Activated CD8-positive, alpha-beta memory T cell treated with anti-CD3 and anti-CD28 coated beads, Interleukin-2, amount 50 U/mL, for 1 hour (primary cell): ENCODE measurements around the gene CIT.

Experiments
- DNase-seq: peaks from one replicate; pipeline ENCODE4 v3.0.0-alpha.2; 2020; ENCODE audit errors: extremely low read depth

The CIT gene

GRCh38 chr12:119859241-119859640, 17.9 kb downstream of the CIT start:
- DNase-seq, result no peak

GRCh38 chr12:119857041-119857591, 20.0 kb downstream of the CIT start:
- no peak for DNase-seq

DNA sequence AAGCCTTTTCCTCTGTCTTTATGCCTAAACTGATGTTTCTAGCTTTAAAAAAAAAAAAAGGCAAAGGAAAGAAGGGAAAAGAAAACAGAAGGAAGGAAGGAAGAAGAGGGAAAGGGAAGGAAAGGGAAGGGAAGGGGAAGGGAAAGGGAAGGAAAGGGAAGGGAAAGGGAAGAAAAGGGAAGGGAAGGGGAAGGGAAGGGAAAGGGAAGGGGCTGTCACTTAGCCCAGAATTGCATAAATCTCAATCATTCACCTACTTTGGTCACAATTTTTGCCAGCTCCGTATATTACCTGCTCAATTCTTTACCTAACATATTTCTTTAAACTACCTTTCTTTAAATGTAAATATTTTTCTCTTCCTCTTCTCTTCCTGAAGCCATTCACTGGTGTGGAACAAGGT, 26.8 kb downstream of the CIT start:
- no peak for DNase-seq

DNA sequence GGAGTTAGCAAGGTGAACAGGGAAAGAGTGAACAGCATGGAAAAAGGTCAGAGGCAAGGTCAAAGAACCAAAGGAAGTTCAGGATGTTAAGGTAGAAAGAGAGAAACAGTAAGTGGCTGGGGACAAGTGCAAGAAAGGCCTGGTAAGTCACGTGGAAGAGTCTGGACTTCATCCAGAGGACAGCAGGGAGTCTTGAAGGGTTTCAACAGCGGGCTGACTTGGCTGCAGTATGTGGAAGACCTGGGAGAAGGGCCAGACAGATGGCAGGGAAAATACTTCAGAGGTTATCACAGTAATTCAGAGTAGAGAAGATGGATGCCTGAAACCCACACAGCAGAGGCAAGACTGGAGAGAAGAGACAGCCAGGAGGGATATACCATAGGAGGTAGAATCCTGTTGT, 34.0 kb downstream of the CIT start:
- DNase-seq, result no peak

- DNase-seq, result no peak
These were observed 34.7 kb downstream of the CIT start for GRCh38 chr12:119842380-119842779.

GRCh38 chr12:119841433-119842210, 35.5 kb downstream of the CIT start:
- DNase-seq, result no peak

DNA sequence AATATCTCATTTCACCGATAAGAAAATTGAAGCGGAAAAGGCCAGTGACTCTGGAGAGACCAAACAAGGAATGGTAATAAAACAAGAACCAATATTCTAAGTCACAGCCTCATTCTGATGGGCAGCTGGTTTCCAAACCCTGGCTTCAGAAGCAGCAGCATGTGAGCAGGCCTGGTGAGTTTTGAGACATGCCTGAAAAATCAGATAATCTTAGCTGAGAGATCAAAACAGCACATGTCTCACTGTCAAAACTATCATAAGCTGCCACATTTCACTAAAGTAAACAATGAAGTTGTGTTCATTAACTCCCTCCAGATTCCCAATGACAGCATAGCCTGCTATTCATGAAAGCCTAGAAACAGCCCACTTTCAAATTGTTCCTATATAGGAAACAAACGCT, 36.5 kb downstream of the CIT start:
- DNase-seq, result no peak

DNA sequence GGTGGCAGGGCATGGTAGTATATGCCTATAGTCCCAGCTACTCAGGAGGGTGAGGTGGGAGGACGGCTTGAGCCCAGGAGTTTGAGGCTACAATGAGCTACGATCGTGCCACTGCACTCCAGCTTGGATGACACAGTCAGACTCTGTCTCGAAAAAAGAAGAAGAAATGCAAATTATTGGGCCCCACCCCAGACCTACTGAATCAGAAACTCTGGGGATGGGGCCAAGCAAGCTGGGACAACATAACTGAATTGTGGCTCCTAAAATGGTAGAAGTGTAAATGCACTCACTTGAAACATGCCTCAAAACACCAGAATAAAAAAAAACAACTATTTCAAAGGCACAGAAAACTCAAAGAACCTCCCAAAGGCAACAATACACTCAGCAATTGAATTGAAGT, 37.0 kb downstream of the CIT start:
- DNase-seq, result no peak

DNA sequence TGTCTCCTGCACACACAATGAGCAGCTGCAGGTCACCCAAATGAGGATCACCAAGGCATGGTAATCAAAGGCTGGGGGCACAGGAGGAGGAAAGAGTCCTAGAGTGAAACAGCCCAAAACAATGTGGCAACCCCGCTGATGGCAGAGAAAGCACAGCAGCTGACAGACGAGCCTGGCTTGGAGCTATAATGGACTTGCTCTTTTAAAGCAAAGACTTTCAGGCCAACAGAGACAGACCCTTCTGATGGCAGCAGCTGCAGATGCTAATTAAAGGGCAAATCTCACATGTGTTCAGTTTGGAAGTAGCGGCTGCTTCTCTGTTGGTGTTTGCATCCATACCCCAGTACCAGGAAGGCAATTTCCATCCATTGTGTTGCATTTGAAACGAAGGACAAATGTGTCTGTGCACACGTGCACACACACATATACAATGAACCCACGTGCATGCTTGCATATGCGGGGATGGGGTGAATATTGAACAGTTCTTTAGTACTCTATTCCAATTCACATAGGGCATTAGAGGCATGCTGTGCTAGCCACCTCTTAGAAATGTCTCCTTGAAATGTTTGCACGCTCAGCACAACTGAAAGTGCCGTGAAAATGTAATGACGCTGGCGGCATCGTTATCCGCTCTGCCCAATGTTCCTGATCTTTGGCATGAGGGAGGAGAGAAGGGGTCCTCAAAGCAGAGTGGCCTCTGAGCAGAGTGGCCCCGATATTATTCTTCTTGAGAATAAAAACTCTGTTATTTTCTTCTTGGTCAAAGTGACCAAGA, 38.1 kb downstream of the CIT start:
- no peak for DNase-seq

DNA sequence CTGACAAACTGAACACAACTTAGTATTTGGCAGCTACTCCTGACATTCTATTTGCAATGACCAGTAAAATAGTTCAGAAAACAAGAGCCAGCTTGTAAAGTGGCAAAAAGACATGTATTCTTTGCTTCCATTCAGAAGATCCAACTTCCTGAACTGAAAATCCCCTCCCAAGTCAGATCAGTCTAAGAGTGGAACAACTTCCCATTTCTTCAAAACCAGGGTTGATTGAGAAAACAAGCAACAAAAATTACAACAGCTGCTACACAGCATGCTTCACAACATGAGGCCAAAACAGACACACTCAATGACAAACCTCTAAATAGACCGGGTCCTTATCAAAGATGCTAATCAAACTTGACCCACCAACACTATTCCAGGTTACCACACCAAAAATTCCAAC, 40.3 kb downstream of the CIT start:
- no peak for DNase-seq

DNA sequence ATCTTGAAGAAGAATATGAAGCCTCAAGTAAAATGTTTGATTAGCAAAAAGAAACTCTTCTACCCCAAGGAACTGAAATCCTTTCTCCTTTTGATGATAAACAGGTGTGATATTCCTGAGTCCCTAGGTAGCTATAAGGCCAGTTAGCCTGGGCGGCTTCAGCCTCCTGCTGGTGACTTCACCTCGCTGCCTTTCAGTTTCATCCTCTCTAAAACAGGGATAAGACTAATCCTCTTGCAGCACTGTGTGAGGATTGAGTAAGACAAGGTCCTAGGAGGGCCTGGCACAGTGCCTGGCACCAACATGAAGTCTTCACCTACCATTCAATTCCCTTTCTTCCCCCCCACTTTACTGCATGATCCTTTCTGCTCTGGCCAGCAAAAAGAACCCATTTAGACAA, 42.1 kb downstream of the CIT start:
- no peak for DNase-seq

GRCh38 chr12:119829439-119829838, 47.7 kb downstream of the CIT start:
- DNase-seq, result no peak

DNA sequence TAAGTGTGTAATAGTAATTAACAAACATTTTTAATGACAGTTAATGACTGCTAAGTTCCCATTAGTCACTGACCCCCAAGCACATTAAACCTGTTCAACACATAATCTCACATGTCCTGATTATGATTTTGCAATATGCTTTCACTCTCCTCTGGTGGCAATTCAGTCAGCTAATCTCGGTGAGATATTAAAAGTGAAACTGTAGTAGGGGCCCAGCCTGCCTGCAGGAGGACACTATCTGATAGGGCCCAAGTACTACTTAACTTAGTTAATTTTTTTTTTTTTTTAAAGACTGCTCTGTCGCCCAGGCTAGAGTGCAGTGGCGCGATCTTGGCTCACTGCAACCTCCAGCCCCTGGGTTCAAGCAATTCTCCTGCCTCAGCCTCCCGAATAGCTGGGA, 48.8 kb downstream of the CIT start:
- no peak for DNase-seq

DNA sequence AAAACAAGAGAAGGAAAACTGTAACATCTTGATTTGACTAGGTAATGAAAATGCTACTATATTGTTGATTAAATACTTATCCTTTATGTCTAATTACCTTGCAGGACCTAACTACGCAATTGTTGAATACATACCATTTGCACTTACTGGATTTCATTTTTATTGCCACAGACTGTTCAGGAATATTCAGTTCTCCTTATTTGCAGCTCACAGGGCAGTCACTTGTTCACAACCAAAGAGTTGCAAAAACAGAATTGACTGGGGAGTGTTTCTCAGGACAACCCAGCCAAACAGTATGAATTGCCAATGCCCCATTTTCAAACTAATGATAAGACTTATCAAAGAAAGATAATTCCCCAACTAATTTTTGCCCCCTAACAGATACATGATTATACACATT, 49.4 kb downstream of the CIT start:
- DNase-seq, result no peak

GRCh38 chr12:119826661-119827445, 50.3 kb downstream of the CIT start:
- DNase-seq, result no peak

DNA sequence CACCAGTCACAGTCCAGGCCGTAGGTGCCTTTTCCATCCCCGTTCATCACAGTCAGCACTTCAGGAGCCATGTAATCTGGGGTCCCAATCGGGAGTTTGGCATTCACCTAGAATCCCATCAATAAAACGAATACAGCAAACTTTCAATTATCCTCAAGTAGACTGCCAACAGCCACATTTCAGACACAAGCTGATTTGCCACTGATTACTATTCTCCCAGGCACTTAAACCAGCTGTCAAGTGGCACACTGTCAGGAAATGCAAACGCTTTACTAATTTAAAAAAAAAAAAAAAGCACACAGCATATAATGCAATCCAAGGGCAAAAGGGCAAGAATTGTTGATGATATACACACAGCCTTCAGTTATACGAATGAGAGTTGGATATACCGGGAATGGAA, 51.9 kb downstream of the CIT start:
- DNase-seq, result no peak

DNA sequence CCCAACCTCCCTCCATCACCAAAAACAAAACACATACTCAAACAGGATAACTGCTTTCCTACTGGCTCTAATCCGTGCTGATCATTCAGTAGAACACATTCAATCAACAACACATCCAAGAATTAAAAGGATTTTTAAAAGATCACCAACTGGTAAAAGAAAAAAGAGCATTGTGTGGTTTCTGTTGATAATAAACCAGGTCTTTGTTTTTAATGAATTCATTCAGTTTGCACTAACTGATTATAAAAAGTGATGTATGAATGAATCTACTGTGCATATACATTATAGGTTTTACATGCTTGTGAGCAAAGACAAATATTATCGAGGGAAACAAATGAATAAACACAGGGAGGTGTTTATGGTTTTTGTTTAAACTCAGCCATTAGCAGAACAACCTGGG, 55.1 kb downstream of the CIT start:
- no peak for DNase-seq

DNA sequence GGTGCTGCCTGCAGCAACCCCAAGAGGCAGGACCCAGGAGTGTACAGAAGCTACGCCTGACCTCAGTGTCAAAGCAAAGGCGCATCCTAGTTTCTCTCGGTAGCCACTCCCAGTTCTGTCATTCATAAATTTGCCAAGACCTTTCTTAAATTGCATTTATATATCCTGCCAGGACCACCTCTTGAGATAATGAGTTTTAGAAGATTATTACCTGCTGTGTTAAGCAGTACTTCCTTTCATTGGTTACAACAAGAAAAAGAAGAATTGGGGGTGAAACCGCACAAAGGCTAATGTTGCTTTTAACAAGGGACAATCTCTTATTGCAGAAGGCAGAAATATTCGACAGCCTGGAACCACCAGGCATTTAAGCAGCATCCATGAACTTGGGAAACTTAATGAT, 57.8 kb downstream of the CIT start:
- DNase-seq, result no peak

DNA sequence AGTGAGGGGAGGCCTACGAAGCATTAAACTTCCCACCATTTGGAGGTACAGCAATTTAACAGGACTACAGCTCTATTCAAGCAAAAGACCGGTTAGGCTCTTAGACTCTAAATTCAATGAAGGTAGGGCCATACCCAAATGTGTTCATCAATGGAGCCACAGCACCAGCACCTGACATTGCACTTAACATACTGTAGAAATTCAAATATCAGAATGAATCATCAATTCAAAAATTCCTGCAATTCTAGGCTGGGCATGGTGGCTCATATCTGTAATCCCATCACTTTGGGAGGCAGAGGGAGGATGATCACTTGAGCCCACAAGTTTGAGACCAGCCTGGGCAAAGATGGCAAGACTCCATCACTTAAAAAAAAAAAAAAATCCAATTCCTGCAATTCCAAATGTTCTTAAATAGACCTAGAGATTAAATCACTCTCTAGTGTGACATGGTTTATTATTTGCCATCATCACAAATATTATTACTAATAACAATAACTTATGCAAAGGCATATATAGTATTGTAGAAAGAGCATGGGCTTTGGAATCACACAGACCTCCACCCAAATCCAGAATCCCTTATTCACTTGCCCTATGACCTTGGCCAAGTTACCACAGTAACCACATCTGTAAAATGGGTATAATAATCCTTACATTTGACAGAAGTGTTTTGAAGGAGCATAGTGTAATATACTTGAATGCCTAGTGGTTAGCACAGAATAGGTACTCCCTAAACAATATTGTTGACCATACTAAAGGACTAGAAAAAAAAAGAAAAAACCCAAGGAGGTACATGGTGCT, 59.4 kb downstream of the CIT start:
- no peak for DNase-seq

DNA sequence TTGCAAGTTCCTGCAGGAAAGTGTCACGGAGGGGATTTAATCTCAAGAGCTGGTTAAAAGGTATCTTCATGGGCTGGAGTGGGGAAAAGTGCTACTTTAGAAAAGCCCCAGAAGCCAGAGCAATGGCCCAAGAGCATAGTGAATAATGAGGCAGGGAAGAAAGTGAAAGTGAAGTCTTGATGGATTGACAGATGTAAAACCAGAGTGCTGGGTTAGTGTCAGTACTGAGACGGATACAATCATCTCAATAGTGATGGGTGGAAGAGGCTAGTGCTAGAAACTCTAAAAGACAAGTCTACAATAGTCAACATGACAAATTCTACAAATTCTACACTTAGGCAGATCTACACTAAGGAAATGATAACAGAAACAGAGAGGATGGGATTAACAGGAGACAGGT, 68.1 kb downstream of the CIT start:
- DNase-seq, result no peak

GRCh38 chr12:119808441-119808840, 68.7 kb downstream of the CIT start:
- no peak for DNase-seq

DNA sequence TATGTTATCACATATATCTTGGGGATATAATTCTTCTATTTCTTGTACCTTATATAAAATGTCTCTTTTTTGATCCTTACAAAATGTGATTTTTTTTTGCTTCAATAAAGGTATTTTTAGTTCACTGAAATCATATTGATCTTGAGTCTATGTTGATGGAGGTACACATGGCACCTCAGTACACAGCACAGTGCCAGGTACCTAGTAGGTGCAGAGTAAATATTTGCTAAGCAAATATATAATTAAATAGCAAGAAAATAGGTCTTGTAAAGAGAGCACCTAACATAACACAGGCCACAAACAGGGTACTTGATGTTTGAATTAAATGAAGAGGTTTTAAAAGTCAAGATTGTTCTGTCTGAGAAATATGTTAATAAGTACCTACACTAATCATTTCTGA, 69.7 kb downstream of the CIT start:
- DNase-seq, result no peak
